Smooth muscle cell (in vitro differentiated cells): Measurements from ENCODE around the gene CCL27. TPM values are rescaled to one million over a fixed set of nuclear protein-coding genes. Genes with fewer than 3 reads are reported as not detected.

Experiments
- DNase-seq: peaks from one replicate; lab custom pipeline; 2025; ENCODE audit not compliant: unreplicated experiment; lab: John Stamatoyannopoulos, UW
- H2AFZ ChIP-seq: fragments of 200-600 bp; sonication (generic); 2 replicates; pipeline ENCODE4 v1.6.0; 2016; ENCODE audit warnings: antibody characterized with exemption, low read depth, mild to moderate bottlenecking
- H3F3A ChIP-seq: fragments of 200-600 bp; sonication (generic); 2 replicates; pipeline ENCODE4 v1.6.0; 2017; ENCODE audit warnings: antibody characterized with exemption, low read depth
- H3K27ac ChIP-seq: fragments of 200-600 bp; sonication (generic); 2 replicates; pipeline ENCODE4 v1.5.1; 2016; ENCODE audit warnings: low read depth, mild to moderate bottlenecking
- H3K27me3 ChIP-seq: fragments of 200-600 bp; sonication (generic); 2 replicates; pipeline ENCODE4 v1.6.1; 2016; ENCODE audit warnings: low read depth, mild to moderate bottlenecking
- H3K36me3 ChIP-seq: fragments of 200-600 bp; sonication (generic); 2 replicates; pipeline ENCODE4 v1.5.1; 2016; ENCODE audit warnings: low read depth
- H3K4me1 ChIP-seq: fragments of 200-600 bp; sonication (generic); 2 replicates; pipeline ENCODE4 v1.5.1; 2016; ENCODE audit warnings: low read depth
- H3K4me2 ChIP-seq: fragments of 200-600 bp; sonication (generic); 2 replicates; pipeline ENCODE4 v1.6.0; 2016; ENCODE audit warnings: mild to moderate bottlenecking
- H3K4me3 ChIP-seq: fragments of 200-600 bp; sonication (generic); 2 replicates; pipeline ENCODE4 v1.5.1; 2016; ENCODE audit warnings: mild to moderate bottlenecking
- H3K79me2 ChIP-seq: fragments of 200-600 bp; sonication (generic); 2 replicates; pipeline ENCODE4 v1.6.0; 2016; ENCODE audit warnings: low read depth, mild to moderate bottlenecking
- H3K9ac ChIP-seq: fragments of 200-600 bp; sonication (generic); 2 replicates; pipeline ENCODE4 v1.6.0; 2016; ENCODE audit warnings: low read depth
- H3K9me3 ChIP-seq: fragments of 200-600 bp; sonication (generic); replicated peaks from 2 replicates; pipeline ENCODE4 v1.5.1; 2016; ENCODE audit warnings: low read depth
- H4K20me1 ChIP-seq: fragments of 200-600 bp; sonication (generic); 2 replicates; pipeline ENCODE4 v1.6.0; 2016; ENCODE audit warnings: low read depth
- WGBS: methylation state at CpG from one replicate; pipeline ENCODE4 v1.1.7; 2016; ENCODE audit warnings: low lambda C conversion rate; 5-methylcytosine and 5-hydroxymethylcytosine counted together
- polyA plus RNA-seq: library from polyadenylated mRNA; unstranded; fragments of >200 nt; fragmentation: Nextera tagmentation; extraction: Ambion mirVana; gene quantifications from 2 replicates; pipeline ENCODE4 v1.2.1, GENCODE V29; 2016
- total RNA-seq: library from RNA; depleted of rRNA; stranded (reverse); fragments of >200 nt; gene quantifications from 2 replicates; pipeline ENCODE4 v1.2.3, GENCODE V29; 2014
- TF ChIP-seq, protein P1 (sequence below): fragments of 200-600 bp; sonication (generic); IDR thresholded peaks from 2 replicates; pipeline ENCODE4 v1.5.1; 2017; ENCODE audit warnings: borderline replicate concordance, mild to moderate bottlenecking, antibody characterized with exemption; ENCODE audit not compliant: insufficient read depth, poor library complexity, severe bottlenecking

CCL27 gene
- total and polyA plus RNA-seq, 2 experiments from 2014 or later: 1.0 to 3.6 TPM

DNA sequence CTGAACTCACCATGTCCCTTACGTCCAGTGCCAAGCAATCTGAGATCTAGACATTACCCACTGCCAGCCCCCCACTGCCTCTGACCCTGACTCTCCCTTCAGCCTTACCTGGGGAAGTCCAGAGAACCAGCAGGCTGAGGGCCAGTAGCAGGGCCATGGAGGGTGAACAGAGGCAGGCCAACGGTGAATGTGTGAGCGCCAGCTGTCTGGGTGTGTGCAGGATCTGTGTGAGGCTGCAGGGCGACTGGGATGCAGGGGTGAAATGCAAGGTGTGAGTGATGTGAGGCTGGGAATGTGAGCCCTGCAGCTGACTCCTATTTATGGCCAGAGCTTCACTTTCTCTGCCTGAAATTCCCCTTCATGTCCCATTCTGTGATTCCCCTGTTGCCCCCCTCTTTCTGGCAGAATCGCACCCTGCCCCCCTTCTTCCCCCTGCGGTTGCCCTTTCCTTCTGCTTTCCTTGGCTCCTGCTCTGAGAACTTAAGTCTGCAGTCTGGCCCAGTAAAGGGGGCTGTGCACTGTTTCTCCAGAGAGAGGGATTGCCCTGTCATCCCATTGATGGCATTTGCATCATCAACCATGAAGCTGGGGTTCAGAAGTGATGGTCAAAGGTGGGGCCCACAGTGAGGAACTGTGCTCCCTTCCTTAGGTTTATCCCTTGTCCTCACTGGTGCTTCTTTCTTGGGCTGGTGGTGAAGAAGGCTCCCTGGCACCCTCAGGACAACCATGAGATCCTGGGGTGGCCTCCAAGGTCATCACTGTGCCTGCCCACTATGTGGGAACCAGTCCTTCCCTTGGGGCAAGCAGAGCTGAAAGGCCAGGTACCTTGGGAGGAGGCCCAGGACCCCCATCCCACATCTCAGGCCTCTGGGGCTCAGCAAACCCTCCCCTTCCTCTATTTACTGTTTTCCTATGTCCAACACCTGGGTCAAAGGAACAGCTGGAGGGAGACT, 28.8 kb upstream of the CCL27 start, which contains the start of gene CCL19:
Gene CCL19, minus strand, starts transcription at position 294 of the 953 bp plus-strand sequence. Its CDS starts 137 bp downstream, at position 157.
- Histone ChIP-seq H3K9ac (no peak within 1 kb of the TSS), H2AFZ (no peak within 1 kb of the TSS), H3K4me3 (no peak within 1 kb of the TSS), H3K27me3 (no peaks in the 10 kb centered on the region), H3K79me2 (no peaks in the 10 kb centered on the region), H4K20me1 (no peaks in the 10 kb centered on the region), H3K36me3 (no peaks in the 10 kb centered on the region), H3K4me1 (no peaks in the 10 kb centered on the region), H3K27ac (no peak within 1 kb of the TSS), H3F3A (no peaks in the 10 kb centered on the region), H3K4me2 (no peak within 1 kb of the TSS), H3K9me3 (no peaks in the 10 kb centered on the region)
- WGBS: 93% methylated on average over 6 of the region's 6 CpGs
- DNase-seq: no peak
- TF ChIP-seq, protein P1, sequence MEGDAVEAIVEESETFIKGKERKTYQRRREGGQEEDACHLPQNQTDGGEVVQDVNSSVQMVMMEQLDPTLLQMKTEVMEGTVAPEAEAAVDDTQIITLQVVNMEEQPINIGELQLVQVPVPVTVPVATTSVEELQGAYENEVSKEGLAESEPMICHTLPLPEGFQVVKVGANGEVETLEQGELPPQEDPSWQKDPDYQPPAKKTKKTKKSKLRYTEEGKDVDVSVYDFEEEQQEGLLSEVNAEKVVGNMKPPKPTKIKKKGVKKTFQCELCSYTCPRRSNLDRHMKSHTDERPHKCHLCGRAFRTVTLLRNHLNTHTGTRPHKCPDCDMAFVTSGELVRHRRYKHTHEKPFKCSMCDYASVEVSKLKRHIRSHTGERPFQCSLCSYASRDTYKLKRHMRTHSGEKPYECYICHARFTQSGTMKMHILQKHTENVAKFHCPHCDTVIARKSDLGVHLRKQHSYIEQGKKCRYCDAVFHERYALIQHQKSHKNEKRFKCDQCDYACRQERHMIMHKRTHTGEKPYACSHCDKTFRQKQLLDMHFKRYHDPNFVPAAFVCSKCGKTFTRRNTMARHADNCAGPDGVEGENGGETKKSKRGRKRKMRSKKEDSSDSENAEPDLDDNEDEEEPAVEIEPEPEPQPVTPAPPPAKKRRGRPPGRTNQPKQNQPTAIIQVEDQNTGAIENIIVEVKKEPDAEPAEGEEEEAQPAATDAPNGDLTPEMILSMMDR: no peak

- WGBS: 96% methylated on average over 8 of the region's 8 CpGs
- H3K79me2 ChIP-seq: no peaks in the 10 kb centered on the region
- no peak overlapping the region for H3K4me2 ChIP-seq
- H3K36me3 ChIP-seq: no peaks in the 10 kb centered on the region
- H2AFZ ChIP-seq: no peak overlapping the region
- no peak for DNase-seq
- no peaks in the 10 kb centered on the region for H3K4me1 ChIP-seq
- no peaks in the 10 kb centered on the region for H3K9me3 ChIP-seq
- H3K4me3 ChIP-seq: no peak overlapping the region
- H3K27me3 ChIP-seq: no peaks in the 10 kb centered on the region
- no peaks in the 10 kb centered on the region for H3F3A ChIP-seq
- no peak overlapping the region for H3K27ac ChIP-seq
- H4K20me1 ChIP-seq: no peaks in the 10 kb centered on the region
- H3K9ac ChIP-seq: no peak overlapping the region
- TF ChIP-seq, protein P1: no peak
Measured at GRCh38 chr9:34689512-34689911, 27.1 kb upstream of the CCL27 start.

- no peaks in the 10 kb centered on the region for H3K4me1 ChIP-seq
- WGBS: 86% methylated on average over 4 of the region's 4 CpGs
- H3K79me2 ChIP-seq: no peaks in the 10 kb centered on the region
- H3F3A ChIP-seq: no peaks in the 10 kb centered on the region
- no peaks in the 10 kb centered on the region for H4K20me1 ChIP-seq
- no peak overlapping the region for H3K4me2 ChIP-seq
- no peak overlapping the region for H3K9ac ChIP-seq
- H3K4me3 ChIP-seq: no peak overlapping the region
- H3K27ac ChIP-seq: no peak overlapping the region
- H3K27me3 ChIP-seq: no peaks in the 10 kb centered on the region
- H3K9me3 ChIP-seq: no peaks in the 10 kb centered on the region
- no peaks in the 10 kb centered on the region for H3K36me3 ChIP-seq
- TF ChIP-seq, protein P1: no peak
- no peak for DNase-seq
- H2AFZ ChIP-seq: no peak overlapping the region
Measured at GRCh38 chr9:34689116-34689470, 26.6 kb upstream of the CCL27 start.
